ENCODE measurements around the gene ZBTB7C.
A peak's percentile ranks its signal among the peaks of the same experiment; 100 is the strongest.

The ZBTB7C gene

DNA sequence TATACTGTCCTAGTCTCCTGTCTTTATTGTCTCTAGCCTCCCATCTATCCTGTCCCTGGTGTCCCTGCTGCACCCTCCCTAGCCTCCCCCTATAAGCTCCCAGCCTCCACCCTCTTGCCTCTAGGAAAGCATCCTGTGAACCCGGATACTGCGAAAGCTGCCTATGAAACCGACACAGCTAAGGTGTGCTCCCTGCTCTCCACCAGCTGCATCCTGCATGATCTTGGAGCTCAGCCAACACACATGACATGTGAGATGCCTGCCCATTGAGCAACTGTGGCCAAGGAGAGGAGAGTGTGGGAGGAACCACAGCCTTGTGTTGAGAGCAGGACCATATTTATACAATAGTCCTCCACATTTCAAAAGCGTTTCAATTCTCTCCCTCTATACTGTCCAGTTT lies 187.1 kb downstream of the ZBTB7C start:
- Histone ChIP-seq H3K36me3 (no peaks in the 10 kb centered on the region), H3K9me3 (no peaks in the 10 kb centered on the region), H3K4me3 (ENCODE audit: low read depth, low read length) (no peak overlapping the region), H3K27me3 (no peaks in the 10 kb centered on the region), H3K4me1 (peaks cover 6% of the 10 kb centered on the region)
- peak; percentile 65 for DNase-seq
- TF ChIP-seq CTCF (IDR thresholded peaks at IDR 0.05; ENCODE audit: low read depth, low read length): no peak

- Histone ChIP-seq H3K4me1 (peaks cover 6% of the 10 kb centered on the region), H3K36me3 (no peaks in the 10 kb centered on the region), H3K9me3 (no peaks in the 10 kb centered on the region), H3K4me3 (ENCODE audit: low read depth, low read length) (no peak overlapping the region), H3K27me3 (no peaks in the 10 kb centered on the region)
- TF ChIP-seq CTCF (IDR thresholded peaks at IDR 0.05; ENCODE audit: low read depth, low read length): no peak
- peak; percentile 25 for DNase-seq
These were observed 189.2 kb downstream of the ZBTB7C start for GRCh38 chr18:48219810-48220499.

- Histone ChIP-seq H3K9me3 (no peaks in the 10 kb centered on the region), H3K36me3 (no peaks in the 10 kb centered on the region), H3K4me3 (ENCODE audit: low read depth, low read length) (no peak overlapping the region), H3K4me1 (peaks cover 6% of the 10 kb centered on the region), H3K27me3 (no peaks in the 10 kb centered on the region)
- TF ChIP-seq CTCF (IDR thresholded peaks at IDR 0.05; ENCODE audit: low read depth, low read length): no peak
- no peak for DNase-seq
These were observed 190.0 kb downstream of the ZBTB7C start for GRCh38 chr18:48219037-48219809.

GRCh38 chr18:48218285-48219022 lies 190.7 kb downstream of the ZBTB7C start:
- TF ChIP-seq CTCF (IDR thresholded peaks at IDR 0.05; ENCODE audit: low read depth, low read length): no peak
- H3K9me3 ChIP-seq: no peaks in the 10 kb centered on the region
- no peaks in the 10 kb centered on the region for H3K36me3 ChIP-seq
- no peak overlapping the region for H3K4me3 ChIP-seq (ENCODE audit: low read depth, low read length)
- no peak for DNase-seq
- peaks cover 6% of the 10 kb centered on the region for H3K4me1 ChIP-seq
- H3K27me3 ChIP-seq: no peaks in the 10 kb centered on the region

GRCh38 chr18:48217258-48218250 lies 191.6 kb downstream of the ZBTB7C start:
- no peak overlapping the region for H3K4me3 ChIP-seq (ENCODE audit: low read depth, low read length)
- H3K27me3 ChIP-seq: no peaks in the 10 kb centered on the region
- no peaks in the 10 kb centered on the region for H3K9me3 ChIP-seq
- TF ChIP-seq CTCF (IDR thresholded peaks at IDR 0.05; ENCODE audit: low read depth, low read length): no peak
- H3K36me3 ChIP-seq: no peaks in the 10 kb centered on the region
- no peak for DNase-seq
- peaks cover 6% of the 10 kb centered on the region for H3K4me1 ChIP-seq
